Nucleus accumbens (tissue), 56 donors: Measurements from ENCODE around the gene RFX4.
A peak's percentile ranks its signal among the peaks of the same experiment; 100 is the strongest.
"Not testable (repeated sequence)": the region's sequence is repeated elsewhere in the genome, so short reads cannot be mapped to it uniquely, and the experiment has no call there.

Experiments
- DNase-seq, 56 donors: peaks; one replicate each; lab custom pipeline; 2025; lab: John Stamatoyannopoulos, UW

RFX4 gene

DNA sequence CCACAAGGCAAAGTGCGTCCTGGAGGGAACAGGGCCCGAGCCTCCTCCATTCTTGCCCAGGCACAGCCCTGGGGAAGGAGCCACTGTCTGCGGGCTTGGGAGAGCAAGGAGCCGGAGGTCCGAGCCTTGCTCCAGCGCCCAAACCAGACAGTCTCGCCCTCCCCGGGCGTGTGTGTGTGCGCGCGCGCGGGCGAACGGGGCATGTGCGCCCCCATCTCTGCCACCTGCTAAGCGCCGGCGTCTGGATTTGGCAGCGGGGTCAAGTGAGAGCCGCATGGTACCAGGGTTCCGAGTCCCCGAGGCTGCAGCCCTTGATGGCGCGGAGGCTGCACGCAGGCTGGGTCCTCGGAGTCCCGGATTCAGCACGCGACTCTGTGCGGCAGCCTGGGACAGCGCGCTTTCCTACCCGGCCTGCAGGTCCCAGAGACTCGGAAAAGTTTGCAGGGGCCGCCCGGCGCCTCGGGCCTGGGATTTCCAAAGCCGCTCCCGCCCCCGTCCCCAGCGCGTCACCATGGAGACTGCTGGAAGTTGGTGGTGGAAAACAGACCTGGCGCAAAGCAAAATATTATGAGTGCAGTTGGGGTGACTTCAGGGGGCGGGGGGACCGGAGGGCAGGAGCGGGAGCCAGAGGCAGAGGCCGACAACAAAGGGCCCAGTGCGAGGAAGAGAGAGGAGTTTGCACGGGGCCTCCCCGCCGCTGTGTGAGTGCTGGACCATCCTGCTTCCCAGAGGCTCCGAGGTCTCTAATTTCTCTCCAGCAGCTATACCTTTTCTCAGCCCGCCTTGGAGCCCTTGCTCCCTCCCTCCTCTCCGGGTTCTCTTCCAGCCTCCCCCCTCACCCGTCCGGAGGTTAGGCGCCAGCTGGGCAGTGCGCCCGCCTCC lies 4.2 kb downstream of the RFX4 start:
- peak in 22 of 56 donors; percentile 24 to 68 (median 44) for DNase-seq

- no peak for DNase-seq
Observed at GRCh38 chr12:106588771-106589170, 6.0 kb downstream of the RFX4 start.

DNA sequence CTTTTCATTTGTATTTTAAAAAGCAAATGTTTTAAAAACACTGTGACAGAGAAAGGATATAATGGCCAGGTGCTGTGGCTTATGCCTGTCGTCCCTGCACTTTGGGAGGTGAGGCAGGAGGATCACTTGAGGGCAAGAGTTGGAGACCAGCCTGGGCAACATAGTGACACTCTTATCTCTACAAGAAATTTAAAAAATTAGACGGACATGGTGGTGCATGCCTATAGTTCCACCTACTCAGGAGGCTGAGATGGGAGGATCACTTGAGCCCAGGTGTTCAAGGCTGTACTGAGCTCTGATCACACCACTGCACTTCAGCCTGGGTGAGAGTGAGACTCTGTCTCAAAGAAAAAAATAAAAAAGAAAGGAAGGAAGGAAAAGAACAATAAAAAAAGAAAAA lies 7.8 kb downstream of the RFX4 start:
- no peak for DNase-seq

GRCh38 chr12:106594447-106594846 lies 11.6 kb downstream of the RFX4 start:
- peak in 6 of 56 donors; percentile 11 to 51 (median 28) for DNase-seq

- DNase-seq = no peak
Observed at GRCh38 chr12:106595268-106595667, 12.5 kb downstream of the RFX4 start.

DNA sequence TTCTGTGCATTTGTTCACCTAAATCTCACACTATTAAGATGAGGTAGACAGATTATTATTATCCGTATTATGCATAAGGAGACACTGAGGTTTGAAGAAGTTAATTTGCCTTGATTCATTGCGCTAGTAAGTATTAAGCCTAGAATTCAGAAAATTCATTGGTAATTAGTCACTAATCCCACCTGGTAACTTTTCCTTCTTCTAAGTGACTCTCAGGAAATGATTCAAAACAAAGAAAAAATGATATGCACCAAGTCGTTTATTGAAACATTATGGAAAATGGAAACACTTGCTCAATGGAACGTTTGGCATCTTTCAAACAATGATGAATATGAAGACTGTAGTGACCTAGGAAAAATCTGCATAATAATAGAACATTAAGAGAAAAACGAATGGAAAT lies 15.2 kb downstream of the RFX4 start:
- DNase-seq = no peak

GRCh38 chr12:106599302-106599701 lies 16.5 kb downstream of the RFX4 start:
- DNase-seq = no peak

DNA sequence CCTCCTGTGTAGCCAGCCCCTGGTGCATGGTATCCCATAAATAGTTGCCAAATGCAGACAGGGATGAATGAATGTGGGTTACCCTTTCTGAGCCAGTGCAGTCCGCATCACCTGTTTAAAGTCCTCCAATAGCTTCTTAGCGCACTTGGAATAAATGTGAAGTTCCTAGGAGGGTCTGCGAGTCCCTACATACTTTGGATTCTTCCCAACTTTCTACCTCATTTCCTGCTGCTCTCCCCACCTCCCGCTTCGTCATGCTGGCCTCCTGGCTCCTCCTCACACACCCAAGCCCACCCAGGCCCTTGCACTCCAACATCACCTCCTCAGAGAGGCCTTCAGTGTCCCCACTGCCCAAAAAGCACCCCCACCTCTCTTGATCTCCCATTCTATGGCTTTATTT lies 17.7 kb downstream of the RFX4 start:
- no peak for DNase-seq

- peak in 3 of 56 donors; percentile 19 to 27 (median 21) for DNase-seq
Observed at GRCh38 chr12:106601031-106601430, 18.2 kb downstream of the RFX4 start.

- peak in 1 of 56 donors; percentile 10 for DNase-seq
Observed at GRCh38 chr12:106601496-106601895, 18.7 kb downstream of the RFX4 start.

DNA sequence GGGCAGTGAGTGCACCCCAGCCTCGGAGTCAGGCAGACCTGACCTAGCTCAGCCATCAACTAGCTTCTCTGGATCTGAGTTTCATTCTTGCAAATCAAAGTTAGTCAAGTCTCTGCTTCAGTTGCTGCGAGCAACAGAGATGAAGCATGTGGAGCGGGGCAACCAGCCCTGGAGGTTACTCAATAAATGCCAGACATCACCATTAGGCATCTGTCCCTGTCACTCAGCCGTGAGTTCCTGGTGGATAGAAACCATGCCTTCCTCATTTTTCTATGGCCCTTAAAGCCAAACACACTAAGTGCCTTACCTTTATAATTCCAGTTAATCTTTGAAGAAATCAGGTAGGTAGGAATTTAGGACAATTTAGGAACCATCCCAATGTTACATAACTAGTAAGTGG lies 19.3 kb downstream of the RFX4 start:
- no peak for DNase-seq

DNA sequence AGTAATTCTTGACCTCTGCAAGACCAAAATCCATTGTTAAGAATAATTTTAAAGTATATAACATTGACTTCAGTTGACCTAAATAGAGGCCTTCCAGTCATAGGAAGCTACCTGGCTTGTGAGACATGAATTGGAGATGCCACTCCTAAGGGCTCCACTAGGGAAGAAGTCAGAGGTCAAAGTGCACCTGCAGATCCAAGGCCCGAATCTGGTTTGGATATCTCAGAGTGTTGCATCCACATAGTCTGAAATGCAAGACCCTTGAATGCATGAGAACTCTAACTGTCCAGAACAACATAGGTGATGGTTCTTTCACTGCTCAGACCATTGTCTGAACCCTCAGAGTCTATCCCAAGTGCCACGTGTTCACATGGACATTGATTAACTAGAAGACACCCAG lies 22.4 kb downstream of the RFX4 start:
- no peak for DNase-seq

DNA sequence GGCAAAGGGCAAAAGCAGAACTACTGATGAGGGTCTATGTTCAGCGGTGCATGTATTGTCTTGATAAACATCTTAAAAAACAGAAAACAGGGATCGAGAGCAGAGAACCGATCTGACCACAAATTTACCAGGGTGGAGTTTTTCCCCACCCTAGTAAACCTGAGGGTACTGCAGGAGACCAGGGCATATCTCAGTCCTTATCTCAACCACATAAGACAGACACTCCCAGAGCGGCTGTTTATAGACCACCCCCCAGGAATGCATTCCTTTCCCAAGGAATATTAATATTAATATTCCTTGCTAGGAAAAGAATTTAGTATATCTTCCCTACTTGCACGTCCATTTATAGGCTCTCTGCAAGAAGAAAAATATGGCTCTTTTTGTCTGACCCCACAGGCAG lies 37.8 kb downstream of the RFX4 start:
- DNase-seq = not testable (repeated sequence)

DNA sequence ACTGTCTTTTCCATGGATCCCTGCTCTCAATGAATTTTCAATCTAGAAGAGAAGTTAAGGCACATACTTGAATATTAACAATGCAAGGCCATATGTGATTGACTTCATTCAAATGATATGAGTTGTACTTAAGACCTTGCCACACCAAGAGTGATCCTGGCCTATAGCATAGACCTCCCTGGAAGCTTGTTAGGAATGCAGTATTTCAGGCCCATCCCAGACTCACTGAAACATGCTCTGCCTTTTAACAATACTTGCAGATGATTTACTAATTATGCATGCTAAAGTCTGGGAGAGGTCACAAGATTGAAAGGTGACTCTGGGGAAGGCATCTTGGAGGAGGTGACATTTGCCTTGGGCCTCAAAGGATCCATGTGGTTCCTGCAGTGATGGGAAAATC lies 43.2 kb downstream of the RFX4 start:
- DNase-seq = no peak

GRCh38 chr12:106629797-106630659 lies 47.2 kb downstream of the RFX4 start:
- peak in 5 of 56 donors; percentile 5 to 12 (median 10) for DNase-seq

GRCh38 chr12:106631150-106631549 lies 48.3 kb downstream of the RFX4 start:
- no peak for DNase-seq

DNA sequence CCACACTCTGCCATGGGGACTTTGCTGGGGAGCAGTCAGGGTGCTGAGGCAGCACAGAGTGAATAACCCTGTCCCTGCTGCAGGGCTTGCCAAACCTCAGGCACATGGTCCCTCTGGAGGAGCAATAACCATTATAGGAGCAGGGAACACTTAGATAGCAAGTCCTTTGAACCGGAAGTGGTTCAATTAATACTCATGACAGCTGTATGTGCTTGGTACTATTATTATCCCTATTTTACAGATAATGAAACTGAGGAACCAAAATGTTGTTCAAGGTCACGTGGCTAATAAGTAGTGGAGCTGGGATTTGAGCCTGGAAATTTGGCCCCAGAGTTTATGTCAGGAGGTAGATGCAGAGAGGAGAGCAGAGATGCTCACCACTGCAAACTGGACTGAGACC lies 49.0 kb downstream of the RFX4 start:
- no peak for DNase-seq

GRCh38 chr12:106632797-106633450 lies 50.1 kb downstream of the RFX4 start:
- DNase-seq = no peak

- DNase-seq = no peak
Observed at GRCh38 chr12:106633451-106633823, 50.6 kb downstream of the RFX4 start.

DNA sequence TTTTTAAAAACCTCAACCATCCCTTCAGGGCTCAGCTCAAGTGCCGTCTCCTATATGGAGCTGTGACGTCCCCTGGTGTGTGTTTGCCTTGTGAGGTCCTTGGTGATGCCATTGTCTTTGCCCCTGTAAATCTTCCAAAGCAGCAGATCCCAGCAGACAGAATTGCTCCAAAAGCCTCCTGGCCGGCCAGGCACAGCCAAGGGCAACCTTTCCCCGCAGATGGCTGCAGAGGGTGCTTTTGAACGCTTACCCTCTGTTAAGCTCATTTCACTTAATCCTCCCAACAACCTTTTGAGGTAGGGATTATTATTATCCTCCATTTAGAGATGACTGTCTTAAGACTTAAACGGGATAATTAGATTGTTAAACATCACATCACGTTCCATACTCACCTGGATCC lies 51.4 kb downstream of the RFX4 start:
- DNase-seq = no peak

DNA sequence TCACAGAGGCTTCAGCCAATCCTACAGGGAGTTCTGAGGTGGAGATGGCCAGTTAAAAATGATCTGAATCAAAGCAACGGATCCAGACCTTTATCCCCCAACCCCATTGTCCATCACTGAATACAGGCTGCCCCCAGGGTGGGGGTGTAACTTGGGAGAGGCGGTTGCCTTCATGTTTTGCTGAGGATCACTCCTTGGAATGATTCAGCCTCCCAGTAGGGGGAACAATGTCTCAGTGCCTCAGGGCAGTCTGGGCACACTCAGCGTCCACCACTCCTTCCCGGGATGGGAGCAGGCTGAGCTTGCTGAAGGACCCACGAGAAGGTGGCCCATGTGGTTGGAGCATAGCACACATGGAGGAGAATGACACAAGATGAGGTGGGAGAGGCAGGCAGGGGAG lies 60.2 kb downstream of the RFX4 start:
- no peak for DNase-seq
